SH-SY5Y (cell line): ENCODE data around the gene LRBA.

ENCODE experiments used
- GATA2 ChIP-seq: IDR thresholded peaks from 2 replicates; pipeline ENCODE4 v1.6.1; 2011; ENCODE audit warnings: mild to moderate bottlenecking, low read depth, low read length
- GATA3 ChIP-seq: IDR thresholded peaks from 2 replicates; pipeline ENCODE4 v1.6.1; 2011; ENCODE audit warnings: low read depth, mild to moderate bottlenecking, low read length, moderate library complexity

- TF ChIP-seq GATA2 (no peak), GATA3 (no peak)
Observed at GRCh38 chr4:150931005-150931404, 84.1 kb downstream of the LRBA start.
